Astrocyte (in vitro differentiated cells and primary cell): ENCODE results near the gene NFATC4. TPM values are rescaled to one million over a fixed set of nuclear protein-coding genes. Genes with fewer than 3 reads are reported as not detected.

ENCODE experiments used
- DNase-seq: peaks from one replicate; pipeline ENCODE4 v3.0.0-alpha.2; 2010; ENCODE audit warnings: low read depth
- FAIRE-seq: peaks from 2 replicates; lab custom pipeline; 2011; peaks lifted over from hg19 to GRCh38; lab: Jason Lieb, UNC
- H2AFZ ChIP-seq: 2 replicates; pipeline ENCODE4 v1.6.0; 2012; ENCODE audit warnings: low read depth, low read length, inconsistent platforms
- H3K27ac ChIP-seq: 2 replicates; pipeline ENCODE4 v1.5.1; 2011; ENCODE audit warnings: low read depth, low read length, inconsistent platforms
- H3K27me3 ChIP-seq: 2 replicates; pipeline ENCODE4 v1.6.0; 2011; ENCODE audit warnings: low read length, inconsistent platforms; ENCODE audit not compliant: insufficient read depth
- H3K36me3 ChIP-seq: 2 replicates; pipeline ENCODE4 v1.5.1; 2011; ENCODE audit warnings: low read length, inconsistent platforms; ENCODE audit not compliant: insufficient read depth
- H3K4me1 ChIP-seq: 2 replicates; pipeline ENCODE4 v1.5.1; 2011; ENCODE audit warnings: low read length, inconsistent platforms; ENCODE audit not compliant: insufficient read depth
- H3K4me2 ChIP-seq: 2 replicates; pipeline ENCODE4 v1.6.0; 2012; ENCODE audit warnings: low read length, inconsistent platforms
- H3K4me3 ChIP-seq: 2 replicates; pipeline ENCODE4 v1.5.1; 2011; ENCODE audit warnings: low read depth, mild to moderate bottlenecking, low read length, inconsistent platforms; ENCODE audit not compliant: insufficient read depth
- H3K79me2 ChIP-seq: 2 replicates; pipeline ENCODE4 v1.6.0; 2012; ENCODE audit warnings: mild to moderate bottlenecking, low read length, inconsistent platforms; ENCODE audit not compliant: insufficient read depth
- H3K9ac ChIP-seq: 2 replicates; pipeline ENCODE4 v1.6.0; 2012; ENCODE audit warnings: mild to moderate bottlenecking, low read length, inconsistent platforms
- H3K9me3 ChIP-seq: 2 replicates; pipeline ENCODE4 v1.5.1; 2012; ENCODE audit warnings: low read depth, mild to moderate bottlenecking, low read length, inconsistent platforms; ENCODE audit not compliant: insufficient read depth
- H4K20me1 ChIP-seq: 2 replicates; pipeline ENCODE4 v1.6.0; 2012; ENCODE audit warnings: low read length, inconsistent platforms; ENCODE audit not compliant: insufficient read depth
- H3K27ac Mint-ChIP-seq: one replicate; pipeline ENCODE4 v1.8.0; 2021; ENCODE audit warnings: mild to moderate bottlenecking, mixed read lengths; ENCODE audit not compliant: unreplicated experiment
- H3K27me3 Mint-ChIP-seq: one replicate; pipeline ENCODE4 v1.8.0; 2021; ENCODE audit warnings: low read depth, mixed read lengths; ENCODE audit not compliant: unreplicated experiment
- H3K36me3 Mint-ChIP-seq: one replicate; pipeline ENCODE4 v1.8.0; 2021; ENCODE audit warnings: low read depth, mixed read lengths; ENCODE audit not compliant: unreplicated experiment
- H3K4me1 Mint-ChIP-seq: one replicate; pipeline ENCODE4 v1.8.0; 2021; ENCODE audit warnings: low read depth, mixed read lengths; ENCODE audit not compliant: unreplicated experiment
- H3K4me3 Mint-ChIP-seq: one replicate; pipeline ENCODE4 v1.8.0; 2021; ENCODE audit warnings: mild to moderate bottlenecking, moderate library complexity, mixed read lengths; ENCODE audit not compliant: unreplicated experiment
- H3K9me3 Mint-ChIP-seq: one replicate; pipeline ENCODE4 v1.8.0; 2021; ENCODE audit warnings: mild to moderate bottlenecking, mixed read lengths; ENCODE audit not compliant: unreplicated experiment
- CTCF ChIP-seq: IDR thresholded peaks from 2 replicates; pipeline ENCODE4 v1.5.1; 2011; ENCODE audit warnings: low read depth, mild to moderate bottlenecking, inconsistent platforms, low read length, moderate library complexity; ENCODE audit not compliant: insufficient read depth
- EZH2 ChIP-seq: IDR thresholded peaks from 2 replicates; pipeline ENCODE4 v1.6.1; 2012; ENCODE audit warnings: mild to moderate bottlenecking, low read length, inconsistent platforms; ENCODE audit not compliant: insufficient read depth
- total RNA-seq: library from RNA; stranded (reverse); gene quantifications from 2 replicates; pipeline ENCODE4 v1.2.1, GENCODE V29; 2021

NFATC4 gene
- total RNA-seq, 1 donor from 2014 or later, result 61.9 TPM

DNA sequence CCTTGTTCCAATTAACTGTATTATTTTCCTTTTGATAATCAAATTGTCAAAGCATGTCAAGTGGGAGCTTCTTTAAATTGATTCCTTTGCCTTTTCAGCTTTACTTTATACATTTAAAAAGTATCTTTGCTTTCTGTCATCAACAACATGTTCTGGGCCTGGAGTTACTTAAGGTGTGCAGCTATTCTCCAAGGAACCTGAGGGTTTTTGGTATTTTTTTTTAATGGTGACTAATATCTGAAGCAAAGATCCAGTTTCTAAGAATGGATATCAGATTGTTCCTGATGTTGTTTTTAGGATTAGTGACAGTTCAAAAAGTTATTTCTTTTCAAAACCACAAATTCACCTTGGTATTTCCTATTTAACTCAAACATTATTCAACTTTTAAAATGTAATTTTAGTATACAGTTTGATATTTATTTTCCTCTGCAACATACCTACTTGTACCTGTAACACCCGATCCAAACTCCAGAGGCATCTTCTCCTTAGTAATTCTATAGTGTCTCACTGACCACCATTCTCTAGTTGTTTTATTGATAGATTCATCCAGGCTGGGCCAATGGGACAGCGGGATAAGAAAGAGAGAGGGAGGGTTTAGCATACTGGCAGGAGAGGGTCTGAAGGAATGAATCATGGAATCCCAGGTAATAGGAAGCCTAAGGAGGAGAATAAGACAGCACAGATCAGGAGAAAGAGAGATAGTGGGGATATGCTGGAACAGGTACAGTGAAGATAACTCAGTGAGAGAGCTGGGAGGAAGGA is 58.3 kb downstream of the NFATC4 start:
- no peak overlapping the region for H3K9ac ChIP-seq
- FAIRE-seq, result no peak
- H3K27ac ChIP-seq, result no peak overlapping the region
- no peaks in the 10 kb centered on the region for H3K9me3 ChIP-seq
- Mint-ChIP-seq H3K27ac (peak overlapping the region; percentile 5), H3K4me3 (peak overlapping the region; percentile 66), H3K9me3 (no peaks in the 10 kb centered on the region), H3K27me3 (peaks cover 2% of the 10 kb centered on the region), H3K4me1 (peaks cover 18% of the 10 kb centered on the region), H3K36me3 (no peaks in the 10 kb centered on the region)
- peaks cover 13% of the 10 kb centered on the region for H3K27me3 ChIP-seq
- peaks cover 13% of the 10 kb centered on the region for H3K79me2 ChIP-seq
- peaks cover 18% of the 10 kb centered on the region for H3K4me1 ChIP-seq
- no peaks in the 10 kb centered on the region for H3K36me3 ChIP-seq
- H4K20me1 ChIP-seq, result peaks cover 7% of the 10 kb centered on the region
- no peak for DNase-seq
- no peak overlapping the region for H3K4me3 ChIP-seq
- no peak overlapping the region for H2AFZ ChIP-seq
- H3K4me2 ChIP-seq, result peak overlapping the region; percentile 15
- TF ChIP-seq CTCF (no peak), EZH2 (no peak)

DNA sequence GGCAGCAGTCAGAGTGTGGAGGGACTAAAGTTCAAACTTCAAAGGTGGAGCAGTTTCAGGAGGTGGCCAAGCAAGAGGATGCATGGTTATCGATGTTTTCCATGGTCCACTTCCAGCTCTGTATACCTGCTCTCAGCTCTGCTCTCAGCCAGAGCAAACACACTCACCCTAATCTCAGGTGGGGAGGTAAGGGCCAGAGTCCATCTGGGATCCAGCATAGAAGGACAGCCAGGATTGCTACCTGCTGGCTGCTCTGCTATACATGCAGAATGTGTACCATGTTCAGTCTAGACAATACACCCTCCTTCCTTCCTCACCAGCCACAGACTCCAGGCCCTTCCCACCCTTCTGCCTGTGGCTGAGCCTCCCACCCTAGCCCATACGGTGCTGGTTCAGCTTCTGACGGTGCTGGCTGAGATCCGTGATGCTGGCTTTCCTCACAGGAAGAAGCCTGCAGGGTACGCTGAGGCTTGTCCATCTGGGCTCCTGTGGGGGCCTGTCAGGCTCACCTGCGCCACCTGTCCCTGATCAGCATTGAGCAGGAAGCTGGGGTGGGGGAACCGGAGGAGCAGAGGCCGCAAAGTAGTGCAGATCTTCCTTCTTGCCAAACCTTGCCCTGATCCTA is 59.0 kb downstream of the NFATC4 start:
- H3K4me1 Mint-ChIP-seq, result peaks cover 23% of the 10 kb centered on the region
- Histone ChIP-seq H3K36me3 (no peaks in the 10 kb centered on the region), H3K9me3 (no peaks in the 10 kb centered on the region), H2AFZ (no peak overlapping the region), H3K4me1 (peaks cover 24% of the 10 kb centered on the region), H3K4me3 (no peak overlapping the region), H3K27me3 (peaks cover 12% of the 10 kb centered on the region), H3K79me2 (peaks cover 20% of the 10 kb centered on the region), H3K4me2 (no peak overlapping the region), H3K9ac (no peak overlapping the region), H3K27ac (no peak overlapping the region), H4K20me1 (peaks cover 14% of the 10 kb centered on the region)
- H3K27ac Mint-ChIP-seq, result peak overlapping the region; percentile 5
- H3K36me3 Mint-ChIP-seq, result no peaks in the 10 kb centered on the region
- TF ChIP-seq CTCF (no peak), EZH2 (no peak)
- H3K9me3 Mint-ChIP-seq, result no peaks in the 10 kb centered on the region
- H3K4me3 Mint-ChIP-seq, result peak overlapping the region; percentile 66
- no peak for FAIRE-seq
- peaks cover 2% of the 10 kb centered on the region for H3K27me3 Mint-ChIP-seq
- DNase-seq, result no peak
